NCI-H345 treated with DMSO at 0.1 percent for 48 hours (cell line): ENCODE data around the gene SCGB1D1.
A peak's percentile ranks its signal among the peaks of the same experiment; 100 is the strongest.
"Not testable (repeated sequence)": the region's sequence is repeated elsewhere in the genome, so short reads cannot be mapped to it uniquely, and the experiment has no call there.

Experiments
- DNase-seq: peaks from one replicate; lab custom pipeline; 2025; ENCODE audit not compliant: unreplicated experiment; lab: John Stamatoyannopoulos, UW

Gene SCGB1D1

DNA sequence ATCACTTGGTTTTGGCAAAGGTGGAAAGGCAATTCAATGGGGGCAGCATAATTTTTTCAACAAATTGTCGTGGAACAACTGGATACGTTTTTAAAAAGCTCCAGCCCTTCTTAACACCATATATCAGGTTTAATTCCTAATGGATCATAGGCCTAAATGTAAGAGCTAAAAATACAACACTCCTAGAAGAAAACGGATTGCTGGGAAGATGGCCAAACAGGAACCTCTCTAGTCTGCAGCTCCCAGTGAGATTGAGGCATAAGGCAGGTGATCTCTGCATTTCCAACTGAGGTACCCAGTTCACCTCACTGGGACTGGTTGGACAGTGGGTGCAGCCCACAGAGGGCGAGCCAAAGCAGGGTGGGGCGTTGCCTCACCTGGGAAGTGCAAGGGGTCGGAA, 32.4 kb upstream of the SCGB1D1 start:
- DNase-seq: no peak

DNA sequence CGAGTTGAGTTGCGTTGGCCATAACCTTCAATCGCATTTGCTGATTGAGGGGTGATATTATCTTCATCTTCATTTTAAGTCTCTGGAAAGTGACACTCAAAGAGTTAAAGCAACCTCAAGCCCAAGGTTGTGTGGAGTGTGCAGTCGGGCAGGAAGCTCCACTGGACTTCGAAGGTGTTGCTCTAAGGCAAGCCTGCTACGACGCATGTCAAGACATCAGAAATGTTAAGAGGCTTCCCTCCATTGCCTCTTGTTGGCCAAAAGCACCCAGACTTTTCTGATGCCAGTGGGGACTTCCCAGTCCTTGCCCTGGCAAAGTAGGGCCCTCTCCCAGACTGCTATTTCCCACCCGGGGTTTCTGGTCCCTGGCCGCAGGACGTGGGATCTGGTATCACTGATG, 23.6 kb upstream of the SCGB1D1 start:
- DNase-seq: no peak

DNA sequence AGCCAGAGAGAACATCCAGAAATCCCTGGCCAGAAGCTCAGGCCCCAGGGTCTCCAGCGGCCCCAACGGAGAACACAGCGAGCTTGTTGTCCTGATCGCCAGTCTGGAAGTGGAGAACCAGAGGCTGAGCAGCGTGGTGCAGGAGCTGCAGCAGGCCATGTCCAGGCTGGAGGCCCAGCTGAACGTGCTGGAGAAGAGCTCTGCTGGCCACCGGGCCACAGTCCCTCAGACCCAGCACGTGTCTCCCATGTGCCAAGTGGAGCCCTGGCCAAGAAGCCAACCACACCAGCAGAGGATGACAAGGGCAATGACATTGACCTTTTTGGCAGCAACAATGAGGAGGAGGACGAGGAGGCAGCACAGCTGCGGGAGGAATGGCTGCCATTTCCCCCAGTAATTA, 20.6 kb upstream of the SCGB1D1 start:
- DNase-seq: no peak

DNA sequence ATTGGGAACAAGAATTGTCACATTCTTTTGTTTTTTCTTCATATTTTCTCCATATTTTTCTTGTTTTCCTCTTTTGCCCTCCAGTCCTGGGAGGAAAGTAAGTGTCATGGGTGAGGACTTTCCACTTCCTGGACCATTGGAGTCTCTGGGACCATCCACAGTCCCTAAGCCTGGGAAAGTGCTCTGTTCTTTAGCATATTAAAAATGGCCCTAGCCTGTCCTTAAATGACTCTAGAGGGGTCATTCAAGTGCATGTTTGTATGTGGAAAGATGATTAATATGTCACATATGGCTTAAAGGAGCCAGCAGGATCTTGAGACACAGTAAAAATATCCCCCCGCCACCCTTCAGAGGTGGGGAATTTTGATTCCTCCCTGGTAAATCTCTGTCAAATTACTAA, 20.1 kb upstream of the SCGB1D1 start:
- DNase-seq: no peak

DNA sequence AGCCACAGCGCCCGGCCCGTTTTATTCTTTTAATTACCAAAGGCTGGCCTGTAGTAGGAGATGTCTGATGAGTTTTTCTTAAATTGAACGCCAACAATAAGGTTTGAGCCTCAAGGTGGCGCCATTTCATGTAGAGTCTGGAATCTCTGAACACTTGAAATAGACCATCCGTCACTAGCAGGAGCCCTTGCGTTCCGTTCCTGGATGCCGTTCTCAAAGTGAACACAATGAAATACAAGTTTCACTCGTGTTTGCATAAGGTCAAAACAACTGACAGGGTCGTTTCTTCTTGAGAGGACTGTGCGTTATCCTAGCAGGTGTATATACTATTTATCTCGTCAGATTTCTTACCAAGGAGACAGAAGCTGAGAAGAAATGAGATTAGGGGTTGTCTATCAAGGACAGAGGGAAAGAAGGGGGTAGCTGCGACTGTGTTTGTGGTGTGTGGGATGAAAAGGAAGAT, 18.7 kb upstream of the SCGB1D1 start:
- DNase-seq: peak; percentile 91

DNA sequence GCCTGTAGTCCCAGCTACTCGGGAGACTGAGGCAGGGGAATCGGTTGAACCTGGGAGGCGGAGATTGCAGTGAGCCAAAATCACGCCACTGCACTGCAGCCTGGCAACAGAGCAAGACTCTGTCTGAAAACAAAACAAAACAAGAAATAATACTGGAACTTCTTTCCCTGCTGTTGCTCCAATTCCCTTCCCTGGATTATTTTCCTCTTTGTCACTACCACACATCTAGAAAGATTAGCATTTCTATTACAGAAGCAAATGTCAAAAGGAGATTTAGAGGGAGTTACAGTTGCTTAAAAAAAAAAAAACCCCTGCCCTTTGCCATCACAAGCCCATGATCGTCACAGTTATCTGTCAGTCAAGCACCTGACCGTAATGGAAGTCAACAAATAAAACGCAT, 17.7 kb upstream of the SCGB1D1 start:
- no peak for DNase-seq

DNA sequence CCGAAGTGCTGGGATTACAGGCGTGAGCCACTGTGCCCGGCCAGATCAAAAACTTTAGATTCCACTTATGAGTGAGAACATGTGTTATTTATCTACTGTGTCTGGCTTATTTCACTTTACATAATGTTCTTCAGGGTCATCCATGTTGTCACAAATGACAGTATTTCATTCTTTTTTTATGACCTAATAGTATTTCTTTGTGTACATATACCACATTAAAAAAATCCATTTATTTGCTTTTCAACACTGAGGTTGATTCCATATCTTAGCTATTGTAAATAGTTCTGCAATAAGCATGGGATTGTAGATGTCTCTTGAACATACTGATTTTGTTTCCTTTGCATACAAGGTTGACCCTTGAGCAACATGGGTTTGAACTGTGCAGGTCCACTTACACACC, 13.2 kb upstream of the SCGB1D1 start:
- no peak for DNase-seq

DNA sequence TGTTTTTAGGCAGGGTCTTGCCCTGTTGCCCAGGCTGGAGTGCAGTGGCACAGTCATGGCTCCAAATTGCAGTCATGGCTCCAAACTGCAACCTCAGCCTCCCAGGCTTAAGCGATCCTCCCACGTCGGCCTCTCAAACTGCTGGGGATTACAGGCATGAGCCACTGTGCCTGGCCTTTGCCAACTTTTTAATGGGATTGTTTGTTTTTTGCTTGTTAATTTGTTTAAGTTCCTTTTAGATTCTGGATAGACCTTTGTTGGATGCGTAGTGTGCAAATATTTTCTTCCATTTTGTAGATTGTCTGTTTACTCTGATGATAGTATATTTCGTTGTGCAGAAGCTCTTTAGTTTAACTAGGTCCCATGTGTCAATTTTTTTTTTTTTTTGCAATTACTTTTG, 10.0 kb upstream of the SCGB1D1 start:
- DNase-seq: no peak

DNA sequence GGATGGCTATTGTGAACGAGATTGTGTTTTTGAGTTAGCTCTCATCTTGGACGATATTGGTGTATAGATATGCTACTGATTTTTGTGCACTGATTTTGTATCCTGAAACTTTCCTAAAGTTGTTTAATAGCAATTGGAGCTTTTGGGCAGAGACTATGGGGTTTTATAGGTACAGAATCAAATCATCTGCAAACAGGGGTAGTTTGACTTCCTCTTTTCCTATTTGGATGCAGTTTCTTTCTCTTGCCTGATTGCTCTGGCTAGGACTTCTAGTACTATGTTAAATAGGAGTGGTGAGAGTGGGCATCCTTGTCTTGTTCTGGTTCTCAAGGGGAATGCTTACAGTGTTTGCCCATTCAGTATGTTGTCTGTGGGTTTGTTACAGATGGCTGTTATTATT, 8.9 kb upstream of the SCGB1D1 start:
- DNase-seq: no peak

DNA sequence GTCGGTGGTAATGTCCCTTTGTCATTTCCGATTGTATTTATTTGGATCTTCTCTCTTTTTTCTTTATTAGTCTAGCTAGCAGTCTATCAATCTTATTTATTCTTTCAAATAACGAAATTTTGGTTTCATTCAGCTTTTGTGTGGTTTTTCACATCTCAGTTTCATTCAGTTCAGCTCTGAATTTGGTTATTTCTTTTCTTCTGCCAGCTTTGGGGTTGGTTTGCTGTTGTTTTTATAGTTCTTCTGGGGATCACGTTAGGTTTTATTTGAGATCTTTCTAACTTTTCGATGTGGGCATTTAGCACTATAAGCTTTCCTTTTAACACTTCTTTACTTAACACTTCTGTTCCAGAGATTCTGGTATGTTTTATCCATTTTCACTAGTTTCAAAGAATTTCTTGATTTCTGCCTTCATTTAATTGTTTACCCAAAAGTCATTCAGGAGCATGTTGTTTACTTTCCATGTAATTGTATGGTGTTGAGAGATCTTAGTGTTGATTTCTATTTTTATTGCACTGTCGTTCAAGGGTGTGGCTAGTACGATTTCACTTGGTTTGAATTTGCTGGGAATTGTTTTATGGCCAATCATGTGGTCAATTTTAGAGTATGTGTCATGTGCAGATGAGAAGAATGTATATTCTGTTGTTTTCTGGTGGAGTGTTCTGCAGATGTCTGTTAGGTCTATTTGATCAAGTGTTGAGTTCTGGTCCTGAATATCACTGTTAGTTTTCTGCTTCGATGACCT, 7.7 kb upstream of the SCGB1D1 start:
- no peak for DNase-seq

DNA sequence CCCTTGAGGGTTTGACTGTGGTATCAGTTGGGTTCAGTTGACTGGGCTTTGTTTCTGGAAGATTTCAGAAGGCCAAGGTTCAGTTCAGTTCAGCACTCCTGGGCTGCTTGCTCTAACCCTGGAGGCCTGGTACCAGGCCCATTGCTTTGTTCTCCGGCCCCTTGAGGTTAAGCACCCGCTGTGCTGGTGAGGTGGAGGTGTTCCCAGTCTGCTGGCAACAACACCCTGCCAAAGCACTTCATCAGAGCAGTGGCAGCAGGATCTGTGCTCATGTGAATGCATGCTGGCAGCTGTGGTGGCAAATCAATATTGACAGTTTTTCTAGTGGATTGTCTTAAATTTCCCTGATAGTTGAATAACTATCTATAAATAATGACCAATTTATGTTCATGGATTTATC, 3.8 kb upstream of the SCGB1D1 start:
- peak; percentile 82 for DNase-seq

DNA sequence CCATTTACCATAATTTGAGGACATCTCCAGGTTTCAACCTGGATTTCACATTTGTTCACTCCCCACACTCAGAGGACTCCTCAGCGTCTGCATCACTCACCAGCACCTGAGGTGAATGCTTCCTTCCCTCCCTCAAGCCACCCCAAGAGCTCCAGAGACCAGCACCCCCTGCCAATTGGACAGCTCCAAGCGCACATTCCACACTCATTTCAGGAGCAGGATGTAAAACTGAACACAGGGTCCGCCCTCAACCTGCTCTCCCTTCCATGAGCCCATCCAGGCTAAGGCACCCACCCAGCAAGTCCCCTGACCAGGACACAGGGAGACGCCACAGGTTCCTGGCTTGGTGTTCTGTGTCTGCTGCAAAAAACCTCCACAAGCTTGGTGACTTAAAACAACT, 3.9 kb downstream of the SCGB1D1 start:
- DNase-seq: no peak

DNA sequence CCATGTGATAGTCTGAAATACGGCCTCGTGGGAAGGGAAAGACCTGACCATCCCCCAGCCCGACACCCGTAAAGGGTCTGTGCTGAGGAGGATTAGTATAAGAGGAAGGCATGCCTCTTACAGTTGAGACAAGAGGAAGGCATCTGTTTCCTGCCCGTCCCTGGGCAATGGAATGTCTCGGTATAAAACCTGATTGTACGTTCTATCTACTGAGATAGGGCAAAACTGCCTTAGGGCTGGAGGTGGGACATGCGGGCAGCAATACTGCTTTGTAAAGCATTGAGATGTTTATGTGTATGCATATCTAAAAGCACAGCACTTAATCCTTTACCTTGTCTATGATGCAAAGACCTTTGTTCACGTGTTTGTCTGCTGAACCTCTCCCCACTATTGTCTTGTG, 5.0 kb downstream of the SCGB1D1 start:
- not testable (repeated sequence) for DNase-seq

DNA sequence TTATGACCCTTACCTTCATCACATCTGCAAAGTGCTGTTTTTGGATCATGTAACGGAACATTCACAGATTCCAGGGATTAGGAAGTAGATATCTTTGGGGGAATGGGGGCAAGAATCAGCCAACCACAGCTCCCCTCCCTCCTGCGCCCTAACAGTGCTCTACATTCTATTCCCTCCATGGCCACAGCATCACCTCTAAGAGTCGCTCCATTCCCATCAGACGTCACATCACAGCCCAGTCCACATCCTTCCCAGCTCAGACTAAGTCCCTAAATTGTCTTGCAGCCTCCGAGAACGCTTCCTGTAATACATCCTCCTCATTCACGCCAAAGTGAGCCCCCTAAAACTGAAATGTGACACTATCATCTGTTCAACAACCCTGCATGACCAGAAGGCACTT, 5.9 kb downstream of the SCGB1D1 start:
- no peak for DNase-seq

DNA sequence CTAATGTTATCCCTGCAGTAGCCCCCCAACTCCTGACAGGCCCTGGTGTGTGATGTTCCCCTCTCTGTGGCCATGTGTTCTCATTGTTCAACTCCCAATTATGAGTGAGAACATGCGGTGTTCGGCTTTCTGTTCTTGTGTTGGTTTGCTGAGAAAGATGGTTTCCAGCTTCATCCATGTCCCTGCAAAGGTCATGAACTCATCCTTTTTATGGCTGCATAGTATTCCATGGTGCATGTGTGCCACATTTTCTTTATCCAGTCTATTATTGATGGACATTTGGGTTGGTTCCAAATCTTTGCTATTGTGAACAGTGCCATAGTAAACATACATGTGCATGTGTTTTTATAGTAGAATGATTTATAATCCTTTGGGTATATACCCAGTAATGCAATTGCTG, 7.4 kb downstream of the SCGB1D1 start:
- DNase-seq: not testable (repeated sequence)

DNA sequence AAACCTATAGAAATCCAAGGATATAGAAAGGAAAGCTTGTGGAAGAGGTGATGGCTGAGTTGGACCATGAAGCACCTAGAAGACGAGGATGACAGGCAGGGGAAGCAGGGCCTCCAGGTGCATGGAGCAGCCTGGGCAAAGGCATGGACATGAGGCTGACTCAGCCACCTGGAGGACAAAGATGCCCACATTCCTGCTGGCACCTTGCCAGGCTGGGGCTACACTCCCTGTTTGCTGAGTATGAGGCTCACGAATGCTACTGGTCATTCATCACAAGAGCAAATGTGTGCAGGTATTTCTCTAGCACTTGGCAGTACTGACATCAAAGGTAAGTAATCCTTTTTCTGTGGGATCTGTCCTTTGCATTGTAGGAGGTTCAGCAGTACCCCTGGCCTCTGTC, 11.4 kb downstream of the SCGB1D1 start:
- DNase-seq: no peak

DNA sequence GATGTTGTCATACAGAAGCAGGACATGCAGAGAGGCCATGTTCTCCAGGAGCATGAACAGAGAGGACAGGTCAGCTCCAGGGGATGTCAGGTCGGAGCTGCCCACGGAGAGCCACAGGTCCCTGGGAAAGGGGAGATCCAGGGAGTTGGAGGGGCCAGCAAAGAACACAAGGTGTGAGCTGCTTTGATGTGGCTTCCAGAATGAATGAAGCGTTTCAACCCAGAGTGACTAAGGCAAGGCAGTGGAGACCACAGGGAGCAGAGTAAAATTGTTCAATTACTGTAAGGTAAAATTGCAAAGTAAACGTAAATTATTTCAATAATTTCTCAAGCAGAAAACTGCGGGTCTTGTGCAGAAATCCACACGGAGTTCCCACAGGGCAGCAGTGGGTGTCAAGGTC, 12.9 kb downstream of the SCGB1D1 start:
- DNase-seq: no peak

DNA sequence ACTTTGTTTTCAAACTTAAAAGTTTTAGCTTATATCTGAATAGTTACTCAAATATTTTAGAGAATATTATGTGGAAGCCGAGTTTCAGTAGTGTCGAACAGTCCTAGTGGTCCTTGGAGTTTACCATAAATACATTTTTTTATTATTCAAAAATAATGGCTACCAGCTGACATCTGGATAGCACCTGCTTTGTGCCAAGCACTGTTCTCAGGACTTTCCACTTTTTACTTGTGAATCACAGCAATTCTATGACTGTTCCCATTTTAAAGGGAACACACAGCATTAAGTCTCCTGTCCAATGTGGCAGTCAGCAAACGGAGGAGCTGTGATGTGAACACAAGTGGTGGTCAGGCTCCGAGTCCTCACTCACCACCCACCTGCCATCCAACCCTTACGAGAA, 14.4 kb downstream of the SCGB1D1 start:
- no peak for DNase-seq

DNA sequence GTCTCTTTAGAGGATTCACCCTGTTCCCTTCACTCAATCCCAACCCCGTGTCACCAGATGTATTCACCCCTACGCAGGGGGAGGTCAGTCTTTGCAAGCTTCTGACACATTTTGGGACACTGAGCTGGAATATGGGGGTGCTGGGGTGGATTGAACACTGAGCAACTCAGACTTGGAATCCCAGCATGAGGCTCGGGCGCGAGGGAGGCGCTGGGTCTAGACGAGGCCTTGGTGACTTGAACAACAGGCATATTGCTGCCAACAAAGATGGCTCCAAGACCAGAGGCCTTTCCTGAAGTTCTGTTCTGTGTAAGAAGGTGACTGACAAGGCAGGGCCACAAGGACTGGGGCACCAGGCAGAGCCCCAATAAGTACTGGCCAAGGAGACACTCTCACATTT, 15.4 kb downstream of the SCGB1D1 start:
- no peak for DNase-seq

DNA sequence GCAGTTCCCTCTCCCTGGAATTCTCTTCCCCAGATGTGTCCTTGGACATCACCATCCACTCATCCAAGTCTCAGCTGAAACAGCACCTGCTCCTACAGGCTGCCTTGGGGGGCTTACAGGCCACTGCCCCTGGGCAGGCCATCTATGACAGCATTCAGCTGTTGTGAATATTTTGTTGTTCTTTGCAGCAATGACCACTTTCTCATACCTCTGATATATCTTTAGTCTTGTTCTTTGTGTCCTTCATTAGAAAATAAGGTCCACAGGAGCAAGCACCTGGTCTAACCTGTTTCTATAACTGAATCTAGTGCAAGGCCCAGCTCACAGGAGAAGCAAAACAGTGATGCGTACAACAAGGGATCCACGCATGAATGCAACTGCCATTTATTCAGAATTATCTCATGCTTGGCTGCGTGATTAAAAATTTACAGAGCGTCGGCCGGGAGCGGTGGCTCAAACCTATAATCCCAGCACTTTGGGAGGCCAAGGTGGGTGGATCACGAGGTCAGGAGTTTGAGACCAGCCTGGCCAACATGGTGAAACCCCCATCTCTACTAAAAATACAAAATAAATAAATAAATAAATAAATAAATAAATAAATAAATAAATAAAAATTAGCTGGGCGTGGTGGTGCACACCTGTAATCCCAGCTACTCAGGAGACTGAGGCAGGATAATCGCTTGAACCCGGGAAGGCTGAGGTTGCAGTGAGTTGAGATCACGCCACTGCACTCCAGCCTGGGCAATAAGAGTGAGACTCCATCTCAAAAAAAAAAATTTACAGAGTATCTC, 16.5 kb downstream of the SCGB1D1 start:
- not testable (repeated sequence) for DNase-seq

DNA sequence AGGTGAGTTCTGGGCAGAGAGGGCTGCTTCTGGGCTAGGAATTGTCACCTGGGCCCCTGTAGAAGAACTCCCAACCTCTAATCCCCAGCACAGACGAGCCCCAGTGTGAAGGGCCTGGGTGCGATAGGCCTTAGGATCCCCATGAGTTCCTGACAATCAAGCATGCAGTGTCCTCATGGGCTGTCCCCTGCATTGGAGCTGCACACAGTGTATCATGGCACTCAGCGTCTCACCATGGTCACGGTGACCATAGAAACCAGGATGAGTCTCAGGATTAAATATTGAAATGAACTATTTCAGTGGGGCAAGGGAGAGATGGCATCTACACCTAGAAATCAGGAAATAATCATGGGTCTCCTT, 18.7 kb downstream of the SCGB1D1 start:
- DNase-seq: no peak

DNA sequence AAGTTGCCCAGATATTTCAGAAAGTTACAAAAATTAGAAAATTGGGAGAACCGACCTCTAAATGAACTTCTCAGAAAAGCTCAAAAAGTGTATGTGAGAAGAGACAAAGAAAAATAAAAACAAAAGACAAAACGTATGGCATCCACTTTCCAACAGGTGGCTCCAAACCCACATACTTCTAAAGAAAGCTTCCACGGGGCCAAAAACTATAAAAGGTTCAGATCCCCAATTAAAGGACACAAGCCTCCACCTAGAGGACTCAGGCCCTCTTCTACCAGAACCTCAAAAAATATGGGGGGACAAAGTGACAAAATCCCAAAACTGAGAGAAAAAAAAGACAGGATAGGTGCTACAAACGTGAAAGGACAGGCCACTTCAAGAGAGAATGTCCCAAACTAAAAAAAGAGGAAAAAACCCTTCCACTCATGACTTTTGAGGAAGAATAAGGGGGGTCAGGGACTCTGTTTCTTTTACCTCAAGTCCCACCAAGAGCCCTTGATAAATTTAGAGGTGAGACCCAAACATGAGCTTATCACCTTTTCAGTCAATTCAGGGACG, 27.3 kb downstream of the SCGB1D1 start:
- peak; percentile 50 for DNase-seq
